Bone marrow (tissue), 2 donors: ENCODE results near the gene PTPRQ.
"Not testable (repeated sequence)": the region's sequence is repeated elsewhere in the genome, so short reads cannot be mapped to it uniquely, and the experiment has no call there.

Experiments
- DNase-seq, 2 donors: peaks; one replicate each; lab custom pipeline; 2025; lab: John Stamatoyannopoulos, UW

The PTPRQ gene

DNA sequence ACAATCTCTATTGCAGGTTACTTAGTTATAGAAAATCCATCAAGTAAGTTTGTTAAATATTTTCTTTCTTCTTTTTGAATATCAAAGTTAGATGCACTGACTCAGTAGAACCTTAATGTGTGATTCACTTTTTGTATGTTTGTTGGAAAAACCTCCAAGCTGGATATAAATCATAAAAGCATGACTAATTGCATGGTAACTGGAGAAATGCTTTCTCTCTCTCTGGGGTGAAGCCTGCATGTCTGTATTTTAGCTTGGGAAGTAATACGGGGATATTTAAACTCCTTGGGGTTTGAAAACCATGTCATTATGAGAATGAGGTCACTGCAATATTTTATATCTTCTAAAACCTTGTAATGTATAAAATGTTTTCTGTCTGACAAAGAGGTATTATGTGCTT, 204.8 kb downstream of the PTPRQ start:
- no peak for DNase-seq

DNA sequence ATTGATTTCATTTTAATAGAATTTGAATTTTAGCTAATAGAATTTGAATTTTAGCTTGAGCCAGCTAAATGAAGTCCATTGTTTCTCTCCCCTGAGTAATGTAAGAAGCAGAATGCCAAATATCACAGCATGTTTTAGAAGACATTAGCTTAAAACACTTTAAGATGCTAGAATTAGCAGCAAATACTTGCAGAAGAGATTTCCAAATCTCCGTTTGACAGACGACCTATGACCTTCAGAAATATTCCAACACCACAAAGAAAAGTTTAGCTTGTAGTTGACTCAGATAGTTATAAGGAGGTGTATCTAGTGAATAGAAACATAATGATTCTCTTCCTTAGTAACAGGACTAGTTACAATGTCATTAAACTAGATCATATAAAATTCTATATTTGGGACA, 211.7 kb downstream of the PTPRQ start:
- no peak for DNase-seq

DNA sequence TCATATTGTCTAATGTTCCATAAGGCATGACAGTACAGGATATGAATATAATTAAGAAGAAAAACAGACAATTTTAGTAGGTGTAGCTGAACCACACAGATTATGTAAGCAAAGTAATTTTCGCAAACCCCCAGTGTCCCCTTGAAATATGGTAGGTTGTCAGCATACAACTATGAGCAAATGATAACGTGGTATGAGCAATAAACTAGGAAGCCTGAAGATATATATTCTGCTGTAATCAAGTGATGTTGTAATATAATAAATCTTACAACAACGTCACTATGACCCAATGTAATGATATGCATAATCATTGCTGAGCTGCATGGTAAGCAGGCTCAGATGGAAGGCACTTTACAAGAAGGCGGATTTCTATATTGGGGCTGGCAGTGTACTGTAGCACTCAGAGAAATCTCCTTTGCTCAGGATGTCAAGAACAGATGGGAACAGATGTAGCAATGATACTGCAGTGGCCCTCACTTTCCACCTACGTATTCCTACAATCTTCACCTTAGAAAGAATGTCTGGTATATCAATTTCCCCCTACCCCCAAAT, 215.6 kb downstream of the PTPRQ start:
- no peak for DNase-seq

DNA sequence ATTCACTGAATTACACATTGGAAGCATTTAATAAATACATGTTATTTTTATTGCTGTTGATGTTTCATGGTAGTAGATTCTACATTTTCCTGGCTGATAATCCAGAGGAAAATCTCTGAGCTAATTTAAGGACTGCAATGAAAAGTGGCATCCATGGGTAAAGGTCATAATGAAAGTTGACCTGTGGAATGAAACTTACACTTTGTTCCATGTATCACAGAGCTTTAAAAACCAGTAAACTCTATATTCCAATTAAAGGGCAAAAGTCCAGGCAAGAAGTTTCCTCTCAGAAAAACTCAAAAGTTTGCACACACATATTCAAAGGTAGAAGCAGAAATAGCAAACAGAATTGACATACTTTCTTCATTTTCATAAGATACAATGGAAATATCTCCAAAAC, 218.6 kb downstream of the PTPRQ start:
- no peak for DNase-seq

DNA sequence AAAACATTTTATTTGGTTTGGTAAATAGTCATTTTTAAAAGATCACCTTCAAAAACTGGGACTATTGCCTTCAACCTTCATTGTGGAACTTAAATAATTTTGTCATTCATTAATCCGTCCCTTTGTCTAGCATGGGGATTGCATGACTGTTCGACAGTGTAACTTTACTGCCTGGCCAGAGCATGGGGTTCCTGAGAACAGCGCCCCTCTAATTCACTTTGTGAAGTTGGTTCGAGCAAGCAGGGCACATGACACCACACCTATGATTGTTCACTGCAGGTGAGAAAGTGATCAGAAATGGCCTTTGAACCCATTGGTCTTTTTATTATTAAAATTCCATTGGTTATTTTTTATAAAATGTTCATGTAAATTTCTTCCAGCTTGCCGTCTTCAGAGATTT, 226.2 kb downstream of the PTPRQ start:
- no peak for DNase-seq

DNA sequence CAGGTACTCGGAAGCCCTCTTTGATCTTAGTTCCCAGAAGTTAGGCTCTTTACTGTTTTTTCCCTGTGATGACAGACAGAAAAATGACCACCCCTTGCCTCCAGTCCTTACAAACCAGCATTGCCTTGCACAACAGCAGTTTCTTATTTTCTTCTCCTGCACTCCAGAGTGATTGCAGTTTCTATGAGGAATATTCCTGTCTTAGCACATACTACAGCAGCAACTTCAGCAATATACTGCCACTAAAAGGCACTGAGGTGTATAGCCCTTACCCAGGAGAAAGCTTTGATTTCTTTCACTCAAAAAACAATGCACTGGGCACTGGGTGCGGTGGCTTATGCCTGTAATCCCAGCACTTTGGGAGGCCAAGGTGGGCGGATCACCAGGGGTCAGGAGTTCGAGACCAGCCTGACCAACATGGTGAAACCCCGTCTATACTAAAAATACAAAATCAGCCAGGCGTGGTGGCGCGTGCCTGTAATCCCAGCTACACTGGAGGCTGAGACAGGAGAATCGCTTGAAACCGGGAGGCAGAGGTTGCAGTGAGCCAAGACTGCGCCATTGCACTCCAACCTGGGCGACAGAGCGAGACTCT, 232.1 kb downstream of the PTPRQ start:
- not testable (repeated sequence) for DNase-seq

DNA sequence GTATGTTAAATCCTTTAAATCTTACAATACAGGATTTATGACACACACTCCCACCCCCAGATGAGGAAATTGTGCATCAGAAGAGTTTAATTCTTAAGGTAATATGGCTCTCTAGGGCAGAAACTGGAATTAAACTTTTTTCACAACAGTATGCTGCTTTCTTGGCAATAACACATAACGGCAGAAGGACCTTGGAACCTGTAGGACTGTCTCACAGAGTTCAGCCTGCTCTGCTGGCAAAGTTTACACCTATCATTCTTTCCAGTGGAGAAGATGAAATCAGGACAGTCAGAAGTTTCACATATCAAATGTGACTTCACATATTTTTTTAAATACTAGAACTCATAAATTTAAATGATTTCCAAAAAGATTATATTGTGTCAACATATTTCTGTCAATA, 232.8 kb downstream of the PTPRQ start:
- DNase-seq = no peak

DNA sequence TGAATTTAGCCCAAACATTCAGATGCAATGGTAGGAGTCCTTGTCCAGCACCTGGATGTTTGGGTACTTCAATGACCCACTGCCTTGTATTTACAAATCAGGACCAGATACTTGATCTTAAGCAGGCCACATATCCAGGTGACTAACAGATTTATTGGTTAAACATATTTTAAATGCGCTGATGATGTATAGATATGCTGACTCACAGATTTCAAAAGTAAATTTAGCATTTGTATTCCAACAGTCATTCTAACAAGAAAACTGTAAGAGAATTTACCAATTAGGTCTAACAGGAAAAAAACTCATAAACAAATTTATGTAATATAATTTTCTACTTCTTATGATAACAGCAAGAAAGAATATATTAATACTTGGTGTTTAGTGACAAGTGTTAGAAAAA, 234.0 kb downstream of the PTPRQ start:
- no peak for DNase-seq

DNA sequence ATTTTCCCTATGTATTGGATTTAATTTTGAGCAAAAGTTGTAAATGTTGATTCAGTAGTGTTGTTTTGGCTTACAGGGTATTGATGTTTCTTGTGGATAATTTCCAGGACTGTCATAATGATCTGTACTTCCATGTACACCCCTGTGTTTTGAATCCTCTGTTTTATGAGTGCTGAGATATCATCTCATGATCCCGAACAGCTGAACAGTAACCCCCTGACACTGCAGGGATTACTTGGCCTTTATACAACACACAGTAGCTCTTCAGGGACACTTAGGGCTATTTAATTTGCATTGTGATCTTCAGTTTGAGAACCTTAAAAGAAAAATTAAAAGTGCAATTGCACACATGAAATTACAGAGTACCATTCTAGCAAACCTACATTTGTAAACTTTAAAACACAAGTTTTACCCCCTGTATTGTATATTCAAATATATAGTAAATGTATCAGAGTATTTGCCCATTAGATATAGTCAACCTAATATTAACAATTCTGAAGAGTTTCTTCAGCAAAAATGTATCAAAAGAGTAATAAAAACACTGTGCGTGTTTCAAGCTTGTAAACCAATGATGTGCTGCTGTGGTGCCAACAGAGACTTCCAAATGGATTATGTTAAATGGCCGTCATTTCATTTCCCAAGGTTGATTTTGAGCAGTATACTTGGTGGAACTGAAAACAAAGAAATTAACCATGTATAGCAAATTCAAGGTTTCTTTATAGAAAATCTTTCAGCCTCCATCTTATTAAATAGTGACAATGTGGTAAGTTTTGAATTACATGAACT, 235.5 kb downstream of the PTPRQ start:
- DNase-seq = no peak

DNA sequence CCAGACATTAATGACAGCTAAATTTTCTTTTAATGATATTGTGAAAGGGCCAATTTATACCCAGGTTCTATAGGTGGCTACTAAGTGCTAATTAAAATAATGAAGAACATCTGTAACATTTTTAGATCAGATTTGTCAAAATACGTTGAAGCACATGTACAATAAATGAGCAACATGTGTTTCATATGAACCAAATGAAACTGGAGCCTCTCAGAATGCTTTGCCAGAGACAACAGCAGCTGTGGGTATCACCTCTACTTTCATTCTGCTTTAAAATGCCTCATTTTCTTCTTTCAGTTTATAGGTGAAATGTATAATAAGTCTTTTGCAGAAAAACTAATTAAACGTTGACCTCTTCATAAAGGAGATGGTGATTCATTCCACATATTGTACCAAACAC, 237.3 kb downstream of the PTPRQ start:
- DNase-seq = no peak

DNA sequence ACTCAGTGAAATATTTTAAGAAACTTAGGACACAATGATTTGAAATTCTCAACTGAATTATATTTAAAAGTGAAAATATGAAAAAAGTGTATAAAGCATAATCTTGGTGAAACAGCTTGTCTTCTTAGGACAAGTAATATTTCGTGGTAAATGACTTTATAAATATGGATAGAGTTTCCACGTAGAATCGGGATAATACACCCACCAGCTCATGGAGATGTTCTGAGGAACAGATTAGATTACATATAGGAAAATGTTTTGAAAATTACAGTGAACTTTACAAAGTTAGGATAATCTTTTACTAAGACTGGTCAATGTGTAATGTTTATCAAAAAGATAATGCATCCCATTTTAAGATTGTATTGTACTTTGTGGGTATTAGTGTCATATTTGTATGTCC, 237.8 kb downstream of the PTPRQ start:
- DNase-seq = no peak

DNA sequence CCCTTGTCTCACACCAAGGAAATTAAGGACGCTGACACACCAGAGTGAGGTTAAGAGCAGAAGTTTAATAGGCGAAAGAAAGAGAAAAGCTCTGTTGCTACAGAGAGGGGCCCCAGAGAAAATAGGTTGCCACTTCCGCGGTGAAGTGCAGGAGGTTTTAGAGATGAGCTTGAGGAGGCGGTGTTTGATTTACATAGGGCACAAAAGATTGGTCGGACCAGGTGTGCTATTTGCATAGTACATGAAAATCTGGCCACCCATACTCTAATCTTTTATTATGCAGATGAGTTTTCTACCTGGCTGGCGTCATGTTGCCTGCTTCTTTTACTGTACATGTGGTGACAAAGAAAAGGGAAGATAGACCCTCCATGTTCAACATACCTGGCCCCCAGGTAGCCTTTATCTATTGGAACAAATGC, 240.1 kb downstream of the PTPRQ start:
- DNase-seq = no peak

DNA sequence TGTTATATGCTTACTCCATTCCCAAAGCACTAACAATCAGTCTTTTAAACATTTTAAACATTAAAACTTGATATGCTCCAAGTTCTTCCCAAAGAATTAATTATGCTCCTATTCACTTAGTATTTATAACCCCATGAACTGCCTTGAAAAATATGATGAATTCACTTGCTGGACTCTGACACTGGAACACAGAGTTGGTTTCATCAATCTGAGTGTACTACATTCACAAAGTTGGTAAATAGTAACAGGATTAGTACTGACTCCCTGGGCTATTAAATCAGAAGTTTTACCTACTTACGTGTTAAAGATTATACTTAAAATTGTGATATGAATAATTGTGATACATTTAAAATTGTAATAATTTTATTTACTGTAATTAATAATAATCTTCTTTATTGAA, 246.1 kb downstream of the PTPRQ start:
- no peak for DNase-seq

DNA sequence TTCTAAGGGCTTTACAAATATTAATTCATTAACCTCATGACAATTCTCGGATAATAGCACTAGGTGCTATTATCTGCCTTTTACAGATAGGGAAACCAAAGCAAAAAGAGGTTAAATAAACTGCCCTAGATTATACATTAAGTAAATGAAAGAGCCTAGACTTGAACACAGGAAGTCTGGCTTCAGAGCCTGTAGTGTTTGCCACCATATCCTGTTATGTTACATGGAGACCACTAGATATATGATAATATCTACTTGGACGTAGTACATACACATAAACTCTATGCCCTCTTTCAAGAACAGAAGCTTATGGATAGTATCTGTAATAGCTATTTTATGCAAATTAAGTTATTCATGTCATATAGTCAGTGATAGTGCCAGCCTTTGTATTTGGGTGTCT, 246.5 kb downstream of the PTPRQ start:
- no peak for DNase-seq

DNA sequence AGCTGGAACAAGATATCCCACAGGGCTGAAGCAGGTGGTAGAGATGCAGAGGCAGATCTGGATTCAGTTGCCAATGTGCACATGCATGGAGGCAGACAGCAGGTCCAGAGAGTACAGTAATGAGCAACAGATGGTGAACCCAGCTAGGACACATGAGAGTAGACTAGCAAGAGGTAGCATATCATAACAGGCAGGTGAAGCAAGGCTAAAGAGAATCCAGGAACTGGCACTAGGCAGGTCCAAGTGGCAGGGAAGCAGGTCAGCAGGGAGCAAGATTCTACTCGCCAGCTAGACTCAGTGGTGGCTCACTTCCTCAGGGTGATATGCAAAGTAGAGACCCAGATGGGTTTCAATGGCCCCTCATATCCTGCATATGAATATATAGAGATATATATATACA, 248.1 kb downstream of the PTPRQ start:
- DNase-seq = no peak

DNA sequence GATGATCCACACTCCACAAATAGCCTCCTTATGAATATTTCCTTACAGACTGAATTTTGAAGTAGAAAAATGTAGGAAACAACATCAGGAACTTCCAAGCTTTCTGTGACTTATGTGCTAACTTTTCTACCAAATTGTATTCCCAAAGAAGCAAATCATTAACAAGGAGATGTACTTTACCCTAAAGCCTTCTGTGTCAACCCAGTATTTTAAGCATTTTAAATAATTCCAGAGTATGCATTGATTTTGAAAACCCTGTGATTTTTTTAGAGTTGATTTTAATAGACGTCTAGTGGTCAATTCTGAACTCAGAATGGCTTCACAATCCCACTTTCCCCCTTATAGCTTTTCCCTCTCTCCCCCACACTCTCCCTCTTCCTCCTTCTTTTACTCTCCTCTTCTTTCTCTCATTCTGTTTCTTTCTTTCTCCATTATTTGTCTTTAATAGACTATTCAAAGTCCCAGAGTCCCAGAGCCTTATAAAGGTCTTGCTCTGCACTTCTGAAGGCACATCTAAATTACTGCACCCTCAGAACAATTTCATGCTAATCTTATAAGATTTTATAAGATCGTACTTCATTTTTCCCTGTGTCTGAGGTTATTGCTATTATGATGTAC, 253.3 kb downstream of the PTPRQ start:
- DNase-seq = no peak

DNA sequence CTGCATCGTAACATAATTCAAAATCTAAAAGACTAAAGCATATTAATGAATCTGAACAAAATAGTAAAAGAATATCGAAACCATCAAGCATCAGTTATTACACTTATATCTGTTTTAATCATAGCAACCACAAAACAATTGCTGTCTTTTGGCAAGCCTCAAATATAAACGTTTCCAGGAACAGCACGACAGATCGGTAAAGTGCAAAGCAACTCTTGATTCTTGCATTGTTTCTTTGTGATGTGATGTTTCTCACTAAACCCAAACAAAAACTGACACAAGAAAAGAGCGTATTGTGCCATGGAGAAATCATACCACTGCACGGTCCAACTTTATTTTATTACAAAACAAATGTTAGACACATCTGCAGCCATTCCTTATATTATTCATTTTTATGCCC, 254.2 kb downstream of the PTPRQ start:
- no peak for DNase-seq

DNA sequence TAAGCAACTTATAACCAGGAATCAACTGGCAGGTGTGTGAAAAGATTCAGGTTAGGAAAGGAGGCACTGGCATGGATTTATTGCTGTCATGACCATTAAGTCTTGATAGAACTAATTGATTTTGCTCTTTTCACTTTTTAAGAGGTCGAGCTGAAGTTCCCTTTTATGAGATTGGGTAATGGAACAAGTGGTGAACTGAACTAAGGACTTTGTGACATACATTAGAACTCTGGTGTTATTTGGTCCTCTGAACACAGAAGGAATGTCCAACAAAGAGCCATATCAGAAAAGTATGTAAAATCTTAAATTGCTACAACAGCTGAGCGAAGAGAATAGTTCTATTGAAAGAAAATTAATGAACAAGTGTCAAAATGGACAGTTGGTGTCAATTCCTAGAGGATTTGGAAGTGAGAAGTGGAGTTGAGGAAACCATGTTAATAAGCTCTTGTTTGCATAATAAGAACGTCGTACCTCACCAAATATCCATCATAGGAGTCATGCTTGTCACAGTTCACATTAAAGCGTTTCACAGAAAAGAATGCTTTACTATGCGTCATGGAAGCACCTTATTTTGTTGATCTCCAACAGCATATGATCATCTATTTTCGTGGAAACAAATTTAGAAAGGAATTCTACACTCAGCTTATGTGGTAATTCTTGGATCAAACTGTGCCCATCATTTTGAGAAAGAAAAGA, 255.0 kb downstream of the PTPRQ start:
- DNase-seq = no peak

DNA sequence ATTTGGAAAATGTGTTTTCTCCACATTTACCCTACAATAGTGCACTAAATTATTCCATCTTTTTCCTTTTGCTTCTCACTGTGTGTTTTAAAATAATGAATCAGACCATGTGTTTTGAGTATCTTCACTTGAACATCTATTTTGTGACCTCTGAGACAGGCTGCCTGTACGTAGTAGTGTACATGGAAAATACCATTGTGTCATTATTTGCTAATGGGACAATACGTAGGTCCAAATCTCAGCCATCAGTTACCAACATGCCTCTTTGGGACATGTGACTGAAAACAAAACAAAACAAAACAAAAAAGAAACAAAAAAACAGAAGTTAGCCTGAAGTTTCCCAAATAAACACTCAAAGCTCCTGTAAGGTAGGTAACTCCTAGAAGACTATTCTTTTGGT, 256.3 kb downstream of the PTPRQ start:
- DNase-seq = no peak

DNA sequence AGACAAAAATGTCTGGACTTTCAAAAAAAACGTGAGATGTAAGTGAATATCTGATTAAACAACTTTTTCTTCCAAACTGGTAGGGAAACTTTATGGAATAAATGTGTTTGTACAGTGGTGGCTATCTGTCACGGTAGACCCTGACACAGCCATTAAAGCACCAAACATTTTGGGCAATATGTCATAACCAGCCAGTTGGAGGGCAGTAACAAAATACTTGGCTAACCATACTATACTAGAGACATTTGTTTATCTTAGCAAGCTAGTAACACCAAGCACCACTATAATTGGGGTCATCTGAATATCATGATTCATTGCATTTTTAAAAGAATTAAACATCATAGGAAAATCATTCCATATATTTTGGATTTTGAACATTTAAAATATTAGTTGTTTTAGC, 257.4 kb downstream of the PTPRQ start:
- no peak for DNase-seq

DNA sequence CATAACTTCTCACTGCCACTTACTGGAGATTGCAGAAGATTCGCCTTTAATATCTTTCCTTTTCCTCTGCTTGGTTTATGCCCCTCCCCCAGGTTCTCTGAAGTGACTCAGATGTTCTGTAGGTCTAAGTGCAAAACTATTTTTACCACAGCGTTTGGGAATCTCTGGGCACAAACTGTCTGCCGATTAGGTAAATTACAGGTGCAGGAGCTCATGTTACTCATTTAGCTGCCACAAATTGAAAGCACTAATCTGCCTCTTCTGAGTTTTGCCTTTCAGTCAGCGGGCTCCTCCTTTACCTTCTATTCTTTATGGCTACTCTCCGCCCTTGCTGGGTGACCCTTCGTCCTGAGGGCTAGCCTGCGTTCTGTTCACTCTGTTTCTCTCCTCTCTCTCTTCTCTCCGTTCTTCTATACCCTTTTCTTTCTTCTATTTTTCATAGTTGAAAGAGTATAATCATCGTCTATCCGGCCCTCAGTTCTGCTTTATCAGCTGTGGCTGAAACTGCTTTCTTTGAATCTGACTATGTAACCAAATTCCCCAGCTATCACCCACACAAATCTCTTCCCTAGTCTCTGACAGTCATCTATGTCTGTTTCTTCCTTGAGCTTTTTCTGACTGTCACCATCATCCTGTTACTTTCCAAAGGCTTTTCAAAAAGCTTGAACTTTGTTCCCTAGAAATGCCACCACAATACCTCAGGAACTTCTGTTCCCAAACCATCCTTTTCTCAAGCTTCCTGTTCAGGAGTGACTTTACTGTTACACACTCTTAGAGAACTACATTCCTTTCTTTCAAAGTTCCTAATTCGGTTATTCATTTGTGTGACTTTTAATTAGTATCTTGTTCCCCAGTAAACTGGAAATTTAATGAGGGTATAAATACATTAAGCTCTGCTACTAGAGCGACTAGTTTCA, 259.1 kb downstream of the PTPRQ start:
- DNase-seq = no peak

DNA sequence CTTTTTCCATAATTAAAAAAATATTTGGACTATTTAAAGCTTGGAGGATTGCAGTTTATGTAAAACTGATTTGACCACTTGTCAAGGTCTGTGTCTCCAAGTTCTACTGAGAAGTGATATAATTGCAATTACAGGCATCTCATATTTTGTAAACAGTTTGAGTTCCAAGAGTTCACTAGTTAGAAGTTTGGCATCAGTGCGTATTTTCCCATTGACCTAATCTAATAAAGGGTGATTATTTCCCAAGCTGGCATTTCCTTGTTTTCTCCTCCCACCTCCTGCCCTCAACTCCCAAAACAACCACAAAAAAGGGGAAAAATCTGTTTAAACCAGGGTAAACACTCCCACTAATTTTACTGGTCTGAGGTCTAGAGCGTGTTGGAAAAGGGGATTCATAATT, 260.4 kb downstream of the PTPRQ start:
- DNase-seq = no peak
